ENCODE data around the gene DAW1. TPM values are rescaled to one million over a fixed set of nuclear protein-coding genes. Genes with fewer than 3 reads are reported as not detected.

Gene DAW1
- polyA plus RNA-seq, 1 of the 3 experiments (the other 2 are of a cell fraction), result 1.2 TPM

DNA sequence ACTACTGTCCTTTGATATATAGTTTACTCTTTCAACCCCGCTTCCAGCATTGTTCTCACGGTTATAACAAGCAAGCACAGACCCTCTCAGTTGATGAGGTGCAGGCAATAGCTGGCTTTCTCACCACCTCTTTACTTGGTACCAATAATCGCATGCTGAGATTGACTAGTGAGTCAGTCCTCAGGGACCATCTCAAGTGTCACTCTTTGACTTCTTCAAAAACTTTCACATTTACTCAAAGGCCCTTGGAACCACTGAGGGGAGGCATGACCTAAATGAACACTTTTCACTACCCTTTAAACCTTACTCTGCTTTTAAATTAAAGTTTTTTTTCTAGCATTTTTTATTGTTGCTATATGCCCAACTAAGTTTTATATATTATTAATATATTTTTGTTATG, 101.8 kb downstream of the DAW1 start:
- Histone ChIP-seq H3K27me3 (ENCODE audit: insufficient read depth) (no peaks in the 10 kb centered on the region; the same call in 1 of the 2 replicates), H3K9me2 (no peaks in the 10 kb centered on the region), H3K79me2 (ENCODE audit: insufficient read depth) (no peaks in the 10 kb centered on the region), H3K9ac (no peak overlapping the region), H3F3A (replicated peaks; ENCODE audit: insufficient read depth) (no peaks in the 10 kb centered on the region), H3K27ac (ENCODE audit: low read depth in 2 of 2, low read length in 1 of 2) (no peak overlapping the region), H3K4me3 (ENCODE audit: low read depth in 2 of 2, low read length in 1 of 2) (no peak overlapping the region), H3K4me1 (ENCODE audit: control insufficient read depth in 1 of 2, insufficient read depth in 2 of 2, low read depth in 1 of 2, low read length in 1 of 2) (no peaks in the 10 kb centered on the region), H3K4me2 (no peak overlapping the region), H3K36me3 (replicated peaks in 1 of 2; ENCODE audit: control insufficient read depth in 1 of 2, insufficient read depth in 2 of 2, low read length in 1 of 2) (no peaks in the 10 kb centered on the region), H2AFZ (ENCODE audit: low read depth) (no peak overlapping the region), H3K9me3 (no peaks in the 10 kb centered on the region), H4K20me1 (ENCODE audit: insufficient read depth) (no peaks in the 10 kb centered on the region)
- ChIA-PET CTCF (no interaction called here), POLR2A (no interaction called here)
- TF ChIP-seq CHD2 (IDR thresholded peaks at IDR 0.05; ENCODE audit: low read length, partially characterized antibody) (no peak), RFX5 (IDR thresholded peaks at IDR 0.05; ENCODE audit: low read length) (no peak)
- TF ChIP-seq, protein P1, sequence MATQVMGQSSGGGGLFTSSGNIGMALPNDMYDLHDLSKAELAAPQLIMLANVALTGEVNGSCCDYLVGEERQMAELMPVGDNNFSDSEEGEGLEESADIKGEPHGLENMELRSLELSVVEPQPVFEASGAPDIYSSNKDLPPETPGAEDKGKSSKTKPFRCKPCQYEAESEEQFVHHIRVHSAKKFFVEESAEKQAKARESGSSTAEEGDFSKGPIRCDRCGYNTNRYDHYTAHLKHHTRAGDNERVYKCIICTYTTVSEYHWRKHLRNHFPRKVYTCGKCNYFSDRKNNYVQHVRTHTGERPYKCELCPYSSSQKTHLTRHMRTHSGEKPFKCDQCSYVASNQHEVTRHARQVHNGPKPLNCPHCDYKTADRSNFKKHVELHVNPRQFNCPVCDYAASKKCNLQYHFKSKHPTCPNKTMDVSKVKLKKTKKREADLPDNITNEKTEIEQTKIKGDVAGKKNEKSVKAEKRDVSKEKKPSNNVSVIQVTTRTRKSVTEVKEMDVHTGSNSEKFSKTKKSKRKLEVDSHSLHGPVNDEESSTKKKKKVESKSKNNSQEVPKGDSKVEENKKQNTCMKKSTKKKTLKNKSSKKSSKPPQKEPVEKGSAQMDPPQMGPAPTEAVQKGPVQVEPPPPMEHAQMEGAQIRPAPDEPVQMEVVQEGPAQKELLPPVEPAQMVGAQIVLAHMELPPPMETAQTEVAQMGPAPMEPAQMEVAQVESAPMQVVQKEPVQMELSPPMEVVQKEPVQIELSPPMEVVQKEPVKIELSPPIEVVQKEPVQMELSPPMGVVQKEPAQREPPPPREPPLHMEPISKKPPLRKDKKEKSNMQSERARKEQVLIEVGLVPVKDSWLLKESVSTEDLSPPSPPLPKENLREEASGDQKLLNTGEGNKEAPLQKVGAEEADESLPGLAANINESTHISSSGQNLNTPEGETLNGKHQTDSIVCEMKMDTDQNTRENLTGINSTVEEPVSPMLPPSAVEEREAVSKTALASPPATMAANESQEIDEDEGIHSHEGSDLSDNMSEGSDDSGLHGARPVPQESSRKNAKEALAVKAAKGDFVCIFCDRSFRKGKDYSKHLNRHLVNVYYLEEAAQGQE (IDR thresholded peaks at IDR 0.05; ENCODE audit: low read depth, low read length), result no peak
- TF ChIP-seq, protein P2, sequence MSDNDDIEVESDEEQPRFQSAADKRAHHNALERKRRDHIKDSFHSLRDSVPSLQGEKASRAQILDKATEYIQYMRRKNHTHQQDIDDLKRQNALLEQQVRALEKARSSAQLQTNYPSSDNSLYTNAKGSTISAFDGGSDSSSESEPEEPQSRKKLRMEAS (IDR thresholded peaks at IDR 0.05; ENCODE audit: low read depth), result no peak
- 31% methylated on average over 3 of the region's 3 CpGs for WGBS (ENCODE audit: low lambda C conversion rate)
- DNase-seq, result no peak

Small RNA genes within 50 kb of the gene (small RNA-seq; reads per million reads assigned to genes)
- gene RF00402, result 0 reads per million in 7 experiments

Other genes starting within 250 kb of the DAW1 start
- gene SCYGR5, start 204.8 kb upstream of the DAW1 start, polyA plus RNA-seq (2012; rRNA removed), result not detected in 2 replicates
- gene SLC19A3, start 153.6 kb upstream of the DAW1 start, polyA plus RNA-seq (2012; rRNA removed), result 0.02 and 0.13 TPM in 2 replicates
- not detected in 2 replicates for gene SCYGR6, start 146.9 kb upstream of the DAW1 start, polyA plus RNA-seq (2012; rRNA removed)
- not detected in 2 replicates for gene SCYGR7, start 143.3 kb upstream of the DAW1 start, polyA plus RNA-seq (2012; rRNA removed)
- gene SCYGR8, start 125.7 kb upstream of the DAW1 start, polyA plus RNA-seq (2012; rRNA removed), result not detected in 2 replicates
- gene CCL20, start 57.8 kb upstream of the DAW1 start, polyA plus RNA-seq (2012; rRNA removed), result 0.12 TPM in 1 of 2 replicates, not detected in the other

Data from SK-N-SH (cell line).